ENCODE results near the gene MAML1.
"Not testable (repeated sequence)": the region's sequence is repeated elsewhere in the genome, so short reads cannot be mapped to it uniquely, and the experiment has no call there.

The MAML1 gene, protein sequence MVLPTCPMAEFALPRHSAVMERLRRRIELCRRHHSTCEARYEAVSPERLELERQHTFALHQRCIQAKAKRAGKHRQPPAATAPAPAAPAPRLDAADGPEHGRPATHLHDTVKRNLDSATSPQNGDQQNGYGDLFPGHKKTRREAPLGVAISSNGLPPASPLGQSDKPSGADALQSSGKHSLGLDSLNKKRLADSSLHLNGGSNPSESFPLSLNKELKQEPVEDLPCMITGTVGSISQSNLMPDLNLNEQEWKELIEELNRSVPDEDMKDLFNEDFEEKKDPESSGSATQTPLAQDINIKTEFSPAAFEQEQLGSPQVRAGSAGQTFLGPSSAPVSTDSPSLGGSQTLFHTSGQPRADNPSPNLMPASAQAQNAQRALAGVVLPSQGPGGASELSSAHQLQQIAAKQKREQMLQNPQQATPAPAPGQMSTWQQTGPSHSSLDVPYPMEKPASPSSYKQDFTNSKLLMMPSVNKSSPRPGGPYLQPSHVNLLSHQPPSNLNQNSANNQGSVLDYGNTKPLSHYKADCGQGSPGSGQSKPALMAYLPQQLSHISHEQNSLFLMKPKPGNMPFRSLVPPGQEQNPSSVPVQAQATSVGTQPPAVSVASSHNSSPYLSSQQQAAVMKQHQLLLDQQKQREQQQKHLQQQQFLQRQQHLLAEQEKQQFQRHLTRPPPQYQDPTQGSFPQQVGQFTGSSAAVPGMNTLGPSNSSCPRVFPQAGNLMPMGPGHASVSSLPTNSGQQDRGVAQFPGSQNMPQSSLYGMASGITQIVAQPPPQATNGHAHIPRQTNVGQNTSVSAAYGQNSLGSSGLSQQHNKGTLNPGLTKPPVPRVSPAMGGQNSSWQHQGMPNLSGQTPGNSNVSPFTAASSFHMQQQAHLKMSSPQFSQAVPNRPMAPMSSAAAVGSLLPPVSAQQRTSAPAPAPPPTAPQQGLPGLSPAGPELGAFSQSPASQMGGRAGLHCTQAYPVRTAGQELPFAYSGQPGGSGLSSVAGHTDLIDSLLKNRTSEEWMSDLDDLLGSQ

DNA sequence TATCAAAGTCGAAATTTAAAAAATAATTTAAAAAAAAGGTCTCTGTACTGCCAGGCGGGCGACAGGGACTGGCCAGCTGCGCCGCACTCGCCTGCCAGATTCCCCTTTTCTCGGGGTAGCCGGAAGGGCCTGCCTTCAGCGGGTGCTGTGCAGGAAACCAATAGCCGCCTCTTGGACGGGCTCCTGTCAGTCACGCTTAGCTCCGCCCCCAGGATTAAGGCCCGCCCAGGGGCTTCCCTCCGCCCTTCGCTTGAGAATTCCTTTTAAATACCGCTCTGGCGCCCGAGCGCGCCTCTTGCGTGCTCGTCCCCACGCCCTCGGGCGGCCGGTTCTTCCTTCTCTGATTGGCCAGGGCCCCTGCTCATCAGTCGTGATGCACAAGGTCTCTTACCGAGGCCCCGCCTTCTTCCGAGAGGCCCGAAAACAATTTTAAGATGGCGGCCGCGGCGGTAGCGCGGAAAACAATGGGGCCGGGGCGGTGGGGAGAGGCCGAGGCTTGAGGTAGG, at the start of gene MAML1:
Gene MAML1 (plus strand): TSS at position 411 of the 506 bp plus-strand sequence. CDS start 291 bp downstream, outside the sequence.
- in situ Hi-C loops (cut with HindIII; ENCODE audit: low sequenced_read_pairs) = no loop called here

DNA sequence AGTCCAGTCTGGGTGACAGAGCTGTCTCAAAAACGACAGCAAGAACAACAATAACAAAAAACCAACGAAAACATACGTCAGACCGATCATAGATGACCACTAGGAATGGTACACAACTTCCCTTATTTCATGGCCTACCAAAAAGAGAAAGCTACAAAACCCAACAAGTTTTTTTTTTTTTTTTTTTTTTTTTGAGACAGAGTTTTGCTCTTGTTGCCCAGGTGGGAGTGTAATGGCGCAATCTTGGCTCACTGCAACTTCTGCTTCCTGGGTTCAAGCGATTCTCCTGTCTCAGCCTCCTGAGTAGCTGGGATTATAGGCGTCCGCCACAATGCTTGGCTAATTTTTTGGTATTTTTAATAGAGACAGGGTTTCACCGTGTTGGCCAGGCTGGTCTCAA, 43.4 kb upstream of the MAML1 start:
- in situ Hi-C loops (cut with HindIII; ENCODE audit: low sequenced_read_pairs) = not testable (repeated sequence)

DNA sequence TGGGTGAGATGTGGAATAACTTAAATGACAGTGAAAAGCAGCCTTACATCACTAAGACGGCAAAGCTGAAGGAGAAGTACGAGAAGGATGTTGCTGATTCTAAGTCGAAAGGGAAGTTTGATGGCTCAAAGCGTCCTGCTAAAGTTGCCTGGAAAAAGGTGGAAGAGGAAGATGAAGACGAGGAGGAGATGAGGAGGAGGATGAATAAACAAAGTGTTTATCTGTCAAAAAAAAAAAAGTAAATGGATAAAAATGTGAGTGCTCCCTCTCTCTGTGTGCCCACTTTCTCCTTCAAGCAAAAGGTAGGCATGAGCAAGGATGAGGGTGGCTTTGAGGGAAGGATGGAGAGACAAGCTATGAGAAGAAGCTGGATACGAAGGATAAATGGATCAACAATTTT, 38.1 kb upstream of the MAML1 start:
- in situ Hi-C loops (cut with HindIII; ENCODE audit: low sequenced_read_pairs) = no loop called here

DNA sequence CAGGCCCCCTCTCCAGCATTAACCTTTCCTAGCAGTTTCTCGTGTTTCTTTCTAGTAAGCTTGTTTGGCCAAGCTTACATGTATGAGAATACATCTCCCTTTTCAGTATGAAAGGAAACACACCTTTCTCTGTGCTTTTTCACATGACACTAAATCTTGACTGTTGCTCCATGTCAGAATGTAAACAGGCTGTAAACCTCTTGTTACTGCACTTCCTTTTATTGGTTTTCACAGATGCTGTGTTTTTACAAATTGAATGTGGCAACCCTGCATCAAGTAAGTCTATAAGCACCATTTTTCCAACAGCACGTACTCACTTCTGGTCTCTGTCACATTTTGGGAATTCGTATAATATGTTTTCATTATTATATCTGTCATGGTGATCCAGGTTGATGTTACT, 36.0 kb upstream of the MAML1 start:
- in situ Hi-C loops (cut with HindIII; ENCODE audit: low sequenced_read_pairs) = no loop called here

DNA sequence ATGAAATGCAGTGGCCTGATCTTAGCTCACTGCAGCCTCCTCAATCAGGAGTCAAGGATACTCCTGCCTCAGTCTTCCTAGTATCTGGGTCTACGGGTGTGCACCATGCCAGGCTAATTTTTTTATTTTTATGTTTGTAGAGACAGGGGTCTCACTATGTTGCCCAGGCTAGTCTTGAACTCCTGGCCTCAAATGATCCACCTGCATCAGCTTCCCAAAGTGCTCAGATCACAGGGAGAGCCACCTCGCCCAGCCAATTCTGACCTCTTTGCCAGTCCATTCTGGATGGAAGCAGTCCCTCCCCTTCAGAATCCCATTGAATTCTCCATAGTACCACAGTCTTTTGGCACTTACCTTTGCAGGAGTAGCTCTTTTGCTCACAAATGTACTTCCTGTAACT, 35.5 kb upstream of the MAML1 start:
- in situ Hi-C loops (cut with HindIII; ENCODE audit: low sequenced_read_pairs) = no loop called here

DNA sequence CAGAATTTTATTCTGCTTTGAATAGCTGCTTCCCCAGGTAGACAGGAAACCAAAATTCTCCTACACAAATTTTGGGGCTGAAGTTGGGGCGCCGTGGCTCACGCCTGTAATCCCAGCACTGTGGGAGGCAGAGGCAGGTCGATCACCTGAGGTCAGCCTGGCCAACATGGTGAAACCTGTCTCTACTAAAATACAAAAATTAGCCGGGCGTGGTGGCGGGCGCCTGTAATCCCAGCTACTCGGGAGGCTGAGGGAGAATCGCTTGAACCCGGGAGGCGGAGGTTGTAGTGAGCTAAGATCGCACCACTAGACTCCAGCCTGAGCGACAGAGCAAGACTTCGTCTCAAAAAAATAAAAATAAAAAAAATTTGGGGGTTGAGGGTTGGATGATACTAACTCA, 35.1 kb upstream of the MAML1 start:
- in situ Hi-C loops (cut with HindIII; ENCODE audit: low sequenced_read_pairs) = not testable (repeated sequence)

DNA sequence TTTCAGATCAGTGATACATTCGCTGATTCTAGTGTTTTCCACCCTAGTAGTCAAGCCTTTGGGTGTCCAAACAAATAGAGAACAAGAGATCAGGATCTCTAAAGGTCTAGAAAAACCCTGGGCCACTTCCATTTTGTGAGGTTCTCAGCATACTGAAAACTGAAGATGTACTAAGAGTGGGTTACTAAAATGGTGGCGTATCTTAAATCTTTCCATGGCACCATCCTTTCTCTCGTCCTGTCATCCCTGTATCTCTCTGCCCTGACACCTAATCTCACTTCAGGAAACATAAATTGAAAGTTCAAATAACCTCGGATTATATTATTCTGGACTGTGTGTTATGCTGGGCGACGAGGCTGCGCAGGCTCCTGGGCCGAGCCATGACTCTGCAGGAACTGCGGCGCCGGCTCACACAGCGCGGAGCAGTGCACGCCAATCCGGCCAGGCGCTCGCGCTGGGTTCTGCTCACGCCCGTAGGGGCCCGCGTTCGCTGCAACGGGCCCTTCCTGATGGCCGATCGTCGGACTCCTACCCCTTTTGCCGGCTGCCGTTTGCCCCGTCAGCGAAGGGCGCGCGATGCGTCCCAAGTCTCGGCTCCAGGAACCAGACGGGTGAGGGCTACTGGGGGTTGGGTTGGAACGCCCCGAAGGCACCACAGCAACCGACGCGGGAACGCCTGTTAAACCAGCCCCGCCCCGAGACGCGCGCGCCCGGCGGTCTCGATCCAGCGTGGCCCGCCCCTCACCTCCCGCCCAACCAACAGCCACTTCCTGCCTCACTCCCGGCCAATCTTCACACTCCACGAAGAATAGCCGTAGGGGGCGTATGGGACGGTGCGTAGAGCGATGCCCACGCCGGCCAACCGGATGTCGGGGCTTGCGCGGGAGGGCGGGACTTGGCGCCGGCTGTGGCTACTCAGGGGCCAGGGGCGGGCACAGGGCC, 34.4 kb upstream of the MAML1 start:
- in situ Hi-C loops (cut with HindIII; ENCODE audit: low sequenced_read_pairs) = no loop called here

DNA sequence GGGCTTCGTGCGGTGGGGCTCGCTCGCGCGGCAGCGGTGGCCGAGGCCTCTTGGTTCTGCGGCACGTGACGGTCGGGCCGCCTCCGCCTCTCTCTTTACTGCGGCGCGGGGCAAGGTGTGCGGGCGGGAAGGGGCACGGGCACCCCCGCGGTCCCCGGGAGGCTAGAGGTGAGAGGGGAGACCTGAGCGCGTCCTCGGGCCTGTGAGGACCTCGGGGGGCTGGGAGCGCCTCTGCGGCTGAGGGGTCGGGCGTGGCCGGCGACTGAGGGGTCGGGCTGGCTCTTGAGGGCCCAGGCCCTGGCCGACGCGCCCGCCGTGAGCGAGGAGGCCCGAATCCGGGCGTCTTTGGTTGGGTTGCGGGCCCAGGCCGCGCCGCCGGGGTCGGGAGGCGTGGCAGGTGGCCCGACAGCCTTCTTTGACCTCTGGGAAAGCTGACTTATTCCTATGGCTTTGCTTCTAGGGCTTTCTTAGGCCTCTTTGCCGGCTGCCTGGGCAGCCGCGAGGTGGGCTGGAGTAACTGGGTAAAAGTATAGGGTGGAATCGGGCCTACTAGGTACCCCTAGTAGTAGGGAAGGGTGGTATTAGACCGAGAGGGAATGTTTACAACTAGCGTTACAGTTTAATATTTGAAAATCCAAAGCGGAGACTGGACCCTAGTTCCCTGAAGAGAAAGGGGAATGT, 33.5 kb upstream of the MAML1 start, which contains the start of gene CANX:
Gene CANX (plus strand): TSS at position 33 of the 681 bp plus-strand sequence. CDS start 6,715 bp downstream, outside the sequence.
- in situ Hi-C loops (cut with HindIII; ENCODE audit: low sequenced_read_pairs) = no loop called here

DNA sequence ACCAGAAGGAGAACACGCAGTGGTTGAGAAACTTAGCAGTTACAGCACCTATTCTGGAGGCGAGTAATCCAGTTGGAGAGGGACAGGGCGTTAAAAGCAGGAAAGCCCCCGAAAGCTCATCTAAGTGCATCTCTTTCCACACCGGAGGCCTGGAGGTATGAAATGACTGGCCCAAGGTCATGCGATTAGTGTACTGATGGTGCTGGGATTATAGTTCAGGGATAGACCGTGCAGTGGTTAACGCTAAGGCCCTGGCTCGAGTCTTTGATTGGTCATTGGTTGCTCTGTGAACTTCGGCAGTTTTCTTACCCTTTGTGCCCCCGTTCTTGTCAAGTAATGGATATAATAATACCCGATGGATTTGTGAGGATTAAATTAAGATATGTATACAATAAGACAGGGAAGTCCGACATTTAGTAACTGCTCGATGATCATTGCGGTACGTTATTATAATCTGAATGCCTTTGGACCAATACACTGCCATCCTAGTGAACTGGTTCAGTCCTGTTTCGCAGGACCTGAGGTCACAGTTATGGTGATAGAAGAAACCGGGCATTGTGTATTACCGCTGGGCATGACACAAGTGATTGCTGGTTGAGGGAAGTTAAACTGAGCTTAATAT, 32.9 kb upstream of the MAML1 start:
- in situ Hi-C loops (cut with HindIII; ENCODE audit: low sequenced_read_pairs) = no loop called here

DNA sequence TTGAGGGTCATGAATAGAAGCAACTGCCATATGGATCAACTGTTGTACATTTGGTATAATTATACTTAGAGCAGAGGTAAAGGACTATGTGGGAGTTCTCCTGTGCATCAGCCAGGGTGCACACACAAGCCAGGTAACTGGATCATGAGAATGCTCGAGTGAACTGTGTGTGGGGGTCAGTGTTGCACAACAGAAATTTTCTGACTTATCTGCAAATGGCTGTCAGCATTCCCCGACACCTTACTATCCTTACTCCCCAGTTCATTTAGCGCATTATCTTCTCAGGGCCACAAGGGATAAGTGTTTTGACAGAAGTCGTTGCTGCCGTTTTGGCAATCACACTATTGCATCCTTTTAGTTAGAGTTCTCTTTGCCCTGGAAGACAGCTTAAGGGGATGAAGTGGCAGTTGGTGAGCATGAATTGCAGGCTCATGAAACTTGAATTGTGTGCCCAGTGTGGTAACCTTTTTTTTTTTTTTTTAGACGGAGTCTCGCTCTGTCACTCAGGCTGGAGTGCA, 32.2 kb upstream of the MAML1 start:
- in situ Hi-C loops (cut with HindIII; ENCODE audit: low sequenced_read_pairs) = no loop called here

DNA sequence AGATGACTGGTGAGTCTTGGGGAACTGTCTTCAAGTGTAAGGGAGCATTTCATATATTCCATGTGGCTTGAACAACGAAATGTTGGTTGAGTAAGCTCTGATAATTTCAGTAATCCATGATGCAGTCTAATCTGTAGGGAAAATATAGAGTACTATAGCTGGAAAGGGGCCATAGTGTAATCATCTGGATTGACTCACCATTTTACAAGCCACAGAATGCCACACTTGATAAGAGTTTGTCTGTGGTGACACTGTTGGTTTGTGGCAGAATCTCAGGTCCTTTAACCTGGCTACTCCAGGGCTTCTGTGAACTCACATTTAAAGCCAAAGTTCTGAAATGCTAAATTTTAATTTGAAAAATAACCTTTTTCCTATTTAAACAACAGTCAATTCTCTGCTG, 16.3 kb upstream of the MAML1 start:
- in situ Hi-C loops (cut with HindIII; ENCODE audit: low sequenced_read_pairs) = no loop called here

DNA sequence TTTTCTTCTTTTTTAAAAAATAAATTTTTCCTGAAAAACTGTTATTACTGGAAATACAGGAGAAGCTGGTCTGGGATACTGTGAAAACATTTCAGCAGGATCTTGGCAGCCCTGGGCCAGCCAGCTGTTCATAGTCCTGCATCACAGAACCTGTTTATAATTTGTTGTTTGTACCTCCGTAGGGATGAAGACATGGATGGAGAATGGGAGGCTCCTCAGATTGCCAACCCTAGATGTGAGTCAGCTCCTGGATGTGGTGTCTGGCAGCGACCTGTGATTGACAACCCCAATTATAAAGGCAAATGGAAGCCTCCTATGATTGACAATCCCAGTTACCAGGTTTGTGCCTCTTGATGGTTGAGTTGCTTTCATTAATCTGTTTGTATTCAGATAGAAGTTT, 12.4 kb upstream of the MAML1 start:
- in situ Hi-C loops (cut with HindIII; ENCODE audit: low sequenced_read_pairs) = no loop called here

DNA sequence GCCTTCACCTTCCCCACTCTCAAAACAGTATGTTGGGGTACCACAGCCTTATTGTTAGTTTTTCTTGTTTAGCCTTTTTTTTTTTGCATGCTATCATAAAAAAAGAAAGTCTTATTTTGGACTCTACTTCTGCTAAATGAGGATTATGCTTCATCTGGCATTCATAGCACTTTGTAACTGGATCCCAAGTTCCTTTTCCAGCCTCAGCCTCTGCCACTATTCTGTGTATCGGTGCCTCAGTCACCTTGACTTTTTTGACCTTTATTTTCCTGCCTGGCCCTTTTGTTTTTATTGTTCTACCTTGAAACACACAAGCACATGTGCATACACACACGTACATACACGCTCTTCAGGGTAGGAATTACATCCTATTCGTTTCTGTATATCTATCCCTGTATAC, 8.5 kb upstream of the MAML1 start:
- in situ Hi-C loops (cut with HindIII; ENCODE audit: low sequenced_read_pairs) = no loop called here

DNA sequence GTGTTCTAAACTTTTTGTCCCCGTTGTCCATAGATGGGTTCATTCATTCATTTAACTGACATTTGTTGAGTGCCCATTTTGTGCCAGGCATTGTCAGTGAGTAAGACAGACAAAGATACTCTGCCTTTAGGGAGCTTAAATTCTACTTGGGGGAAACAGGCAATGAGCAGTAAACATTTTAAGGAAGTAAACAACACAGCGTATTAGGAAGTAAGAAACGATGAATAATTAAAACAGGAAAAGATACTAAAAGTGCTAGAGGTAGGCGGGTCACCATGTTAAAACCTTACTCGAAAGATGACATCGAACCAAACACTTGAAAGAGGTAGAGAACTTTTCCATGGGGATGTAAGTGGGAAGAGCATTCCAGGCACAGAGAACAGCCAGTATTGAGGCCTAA, 5.5 kb upstream of the MAML1 start:
- in situ Hi-C loops (cut with HindIII; ENCODE audit: low sequenced_read_pairs) = no loop called here

DNA sequence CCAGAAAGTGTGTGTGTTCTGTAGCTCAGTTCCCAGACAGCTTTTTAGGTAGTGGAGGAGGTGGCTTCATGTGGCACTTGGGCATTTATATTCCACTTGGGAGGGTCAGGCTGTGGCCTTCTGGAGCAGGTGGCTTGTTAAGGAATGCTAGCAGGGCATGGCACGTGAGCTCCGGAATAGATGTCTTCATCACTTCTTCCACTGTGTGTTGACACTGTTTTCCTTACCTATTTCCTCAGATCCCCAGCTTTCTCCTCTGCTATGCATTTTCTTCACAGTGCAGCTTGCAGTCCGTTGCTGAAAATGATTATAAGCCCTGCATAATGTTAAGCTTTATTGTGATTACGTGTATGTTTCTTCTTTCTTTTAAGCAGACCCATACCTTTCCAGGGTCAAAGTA, 3.3 kb upstream of the MAML1 start:
- in situ Hi-C loops (cut with HindIII; ENCODE audit: low sequenced_read_pairs) = no loop called here

DNA sequence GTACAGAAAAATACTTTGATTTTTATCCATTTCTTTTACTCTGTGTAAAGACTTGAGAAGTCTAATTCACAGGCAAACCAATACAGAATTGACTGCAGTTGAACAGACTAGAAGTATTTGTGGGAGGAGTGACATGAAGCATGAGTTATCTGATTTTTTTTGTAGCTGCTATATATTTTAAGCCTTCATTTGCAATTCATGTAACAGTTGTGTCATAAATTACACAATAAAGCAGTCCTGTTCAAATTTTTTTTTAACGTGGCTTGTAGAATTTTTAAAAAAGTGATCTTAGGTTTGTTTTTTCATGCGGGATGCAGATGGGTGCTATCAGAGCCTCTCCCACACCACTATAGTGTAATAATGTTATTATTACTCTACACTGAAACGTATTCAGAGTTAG, 2.9 kb upstream of the MAML1 start:
- in situ Hi-C loops (cut with HindIII; ENCODE audit: low sequenced_read_pairs) = no loop called here

DNA sequence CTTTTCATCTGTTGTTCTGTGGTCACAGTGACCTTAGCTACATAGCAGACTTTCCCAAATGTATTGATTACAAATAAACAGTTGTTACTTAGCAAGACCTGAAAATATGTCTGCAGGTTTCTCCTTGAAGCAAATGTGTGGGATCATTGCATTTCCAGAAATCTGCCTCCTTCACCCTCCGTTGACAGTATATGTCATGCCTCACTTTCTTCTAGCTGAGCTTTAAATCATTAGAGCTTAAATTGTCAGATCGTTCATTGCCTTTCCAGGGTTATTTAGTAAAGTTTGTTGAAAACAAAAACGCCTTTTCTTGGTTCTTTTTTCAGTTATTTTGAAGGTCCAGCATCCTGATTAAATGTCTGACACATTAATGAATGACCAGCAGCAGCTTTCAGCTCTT, 2.3 kb upstream of the MAML1 start:
- in situ Hi-C loops (cut with HindIII; ENCODE audit: low sequenced_read_pairs) = no loop called here

DNA sequence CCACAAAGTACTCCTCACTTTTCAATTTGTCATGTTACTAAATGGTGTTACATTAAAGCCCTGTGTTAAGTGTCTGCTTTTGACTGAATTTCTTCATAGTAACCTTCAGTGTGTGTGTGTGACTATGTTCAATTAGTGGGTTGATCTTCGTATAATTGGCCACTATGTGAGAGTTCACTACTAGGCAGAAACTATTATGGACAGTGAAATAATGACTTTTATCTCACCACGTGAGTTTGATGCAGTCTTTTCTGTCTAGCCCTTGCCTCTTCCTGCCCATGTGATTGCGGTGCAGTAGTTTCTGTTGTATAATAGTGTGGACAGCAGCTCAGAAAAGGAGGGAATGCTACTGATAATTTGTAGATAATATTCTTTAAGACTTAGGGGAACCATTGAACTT, 1.8 kb upstream of the MAML1 start:
- in situ Hi-C loops (cut with HindIII; ENCODE audit: low sequenced_read_pairs) = no loop called here

DNA sequence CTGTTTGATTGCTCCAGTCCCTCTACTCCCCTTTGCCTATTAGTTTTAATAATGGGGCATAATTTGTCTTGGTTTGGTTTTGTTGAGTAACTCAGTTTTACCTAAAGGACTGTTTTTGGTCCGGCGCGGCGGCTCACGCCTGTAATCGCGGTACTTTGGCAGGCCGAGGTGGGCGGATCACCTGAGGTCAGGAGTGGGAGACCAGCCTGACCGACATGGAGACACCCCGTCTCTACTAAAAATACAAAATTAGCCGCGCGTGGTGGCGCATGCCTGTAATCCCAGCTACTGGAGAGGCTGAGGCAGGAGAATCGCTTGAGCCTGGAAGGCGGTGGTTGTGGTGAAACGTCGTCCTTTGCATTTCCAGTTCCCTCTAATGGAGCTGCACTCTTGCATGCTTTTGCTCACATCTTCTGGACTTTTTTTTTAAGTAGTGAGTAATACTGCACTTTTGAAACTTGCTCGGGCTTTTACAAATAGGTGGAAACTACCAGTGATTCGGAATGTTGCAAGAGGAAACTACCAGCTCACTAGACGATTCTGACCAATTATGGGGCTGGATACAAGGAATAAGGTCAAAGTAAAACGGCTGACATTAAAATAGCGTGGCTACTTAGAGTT, 721 bp upstream of the MAML1 start:
- in situ Hi-C loops (cut with HindIII; ENCODE audit: low sequenced_read_pairs) = no loop called here
